HEK293 (cell line): Measurements from ENCODE around the gene RNF212.

Experiments
- CTCF ChIA-PET: fragments of 350-600 bp; formaldehyde crosslinking; extraction: SDS; loops from one replicate; lab custom pipeline; 2021; ENCODE audit warnings: antibody characterized with exemption; lab: Yijun Ruan, JAX
- POLR2A ChIA-PET: fragments of 300-600 bp; formaldehyde crosslinking; extraction: SDS; loops from one replicate; lab custom pipeline; 2020; ENCODE audit warnings: antibody characterized with exemption, inconsistent platforms; lab: Yijun Ruan, JAX
- H3K27ac ChIP-seq: fragments of 200-500 bp; sonication (Bioruptor generic); 2 replicates; pipeline ENCODE4 v1.5.1; 2014; ENCODE audit warnings: low read depth, low read length, control low read depth, inconsistent platforms; ENCODE audit errors: extremely low read depth
- H3K36me3 ChIP-seq, 2 experiments: fragments of 200-500 bp in 1 of 2; sonication (Bioruptor generic) in 1 of 2; 1 replicate in 1 of 2; 2 replicates in 1 of 2; pipeline ENCODE4 v1.5.1; 2014 to 2017; ENCODE audit warnings: inconsistent platforms in 2 of 2, low read length in 2 of 2; ENCODE audit not compliant: control insufficient read depth in 2 of 2, insufficient read depth in 1 of 2
- H3K4me1 ChIP-seq: fragments of 200-500 bp; sonication (Bioruptor generic); 2 replicates; pipeline ENCODE4 v1.5.1; 2014; ENCODE audit warnings: mild to moderate bottlenecking, low read length, inconsistent platforms; ENCODE audit not compliant: control insufficient read depth, insufficient read depth
- H3K4me3 ChIP-seq: 2 replicates; pipeline ENCODE4 v1.5.1; 2011; ENCODE audit warnings: low read depth, mild to moderate bottlenecking, control low read depth, low read length, moderate library complexity
- H3K9me3 ChIP-seq: fragments of 200-500 bp; sonication (Bioruptor generic); 2 replicates; pipeline ENCODE4 v1.5.1; 2014; ENCODE audit warnings: low read depth, low read length, inconsistent platforms; ENCODE audit not compliant: control insufficient read depth, insufficient read depth
- BCL11A ChIP-seq: fragments of 450-650 bp; formaldehyde crosslinking; IDR thresholded peaks from 2 replicates; pipeline ENCODE4 v1.5.1; 2016; ENCODE audit warnings: low read depth, missing biosample characterization, missing genetic modification characterization
- GLIS2 ChIP-seq: fragments of 450-650 bp; formaldehyde crosslinking; IDR thresholded peaks from 2 replicates; pipeline ENCODE4 v1.5.1; 2016; ENCODE audit warnings: missing biosample characterization, missing genetic modification characterization
- IKZF3 ChIP-seq: fragments of 450-650 bp; IDR thresholded peaks from 2 replicates; pipeline ENCODE4 v1.5.0; 2018; ENCODE audit warnings: missing biosample characterization, mild to moderate bottlenecking, missing genetic modification characterization, moderate library complexity
- SP3 ChIP-seq: fragments of 450-650 bp; formaldehyde crosslinking; IDR thresholded peaks from 2 replicates; pipeline ENCODE4 v1.5.1; 2016; ENCODE audit warnings: missing biosample characterization, missing genetic modification characterization
- ZBTB17 ChIP-seq: fragments of 450-650 bp; formaldehyde crosslinking; IDR thresholded peaks from 2 replicates; pipeline ENCODE4 v1.5.1; 2016; ENCODE audit warnings: missing biosample characterization, missing genetic modification characterization
- ZBTB26 ChIP-seq: fragments of 450-650 bp; formaldehyde crosslinking; optimal IDR thresholded peaks from 2 replicates; pipeline ENCODE3; 2016; ENCODE audit warnings: missing biosample characterization, mild to moderate bottlenecking, missing genetic modification characterization
- ZIC2 ChIP-seq: fragments of 450-650 bp; formaldehyde crosslinking; IDR thresholded peaks from 2 replicates; pipeline ENCODE4 v1.5.1; 2016; ENCODE audit warnings: missing biosample characterization, missing genetic modification characterization
- ZNF112 ChIP-seq: fragments of 450-650 bp; formaldehyde crosslinking; IDR thresholded peaks from 2 replicates; pipeline ENCODE4 v1.5.0; 2017; ENCODE audit warnings: missing biosample characterization, missing genetic modification characterization
- ZNF280C ChIP-seq: fragments of 450-650 bp; formaldehyde crosslinking; IDR thresholded peaks from 2 replicates; pipeline ENCODE4 v1.5.1; 2016; ENCODE audit warnings: missing biosample characterization, missing genetic modification characterization
- ZNF341 ChIP-seq: fragments of 450-650 bp; formaldehyde crosslinking; IDR thresholded peaks from 2 replicates; pipeline ENCODE4; 2016; ENCODE audit warnings: low read depth, missing biosample characterization, missing genetic modification characterization
- ZNF398 ChIP-seq: fragments of 450-650 bp; formaldehyde crosslinking; IDR thresholded peaks from 2 replicates; pipeline ENCODE4 v1.5.1; 2017; ENCODE audit warnings: missing biosample characterization, missing genetic modification characterization
- ZNF426 ChIP-seq: fragments of 450-650 bp; formaldehyde crosslinking; IDR thresholded peaks from 2 replicates; pipeline ENCODE4 v1.5.1; 2017; ENCODE audit warnings: missing biosample characterization, missing genetic modification characterization, mild to moderate bottlenecking, inconsistent platforms, moderate library complexity
- ZNF776 ChIP-seq: fragments of 450-650 bp; formaldehyde crosslinking; IDR thresholded peaks from 2 replicates; pipeline ENCODE4 v1.5.0; 2017; ENCODE audit warnings: missing biosample characterization, missing genetic modification characterization, borderline replicate concordance
- ZSCAN4 ChIP-seq: fragments of 450-650 bp; formaldehyde crosslinking; IDR thresholded peaks from 2 replicates; pipeline ENCODE4 v1.5.1; 2017; ENCODE audit warnings: missing biosample characterization, missing genetic modification characterization

The RNF212 gene

GRCh38 chr4:1041147-1041935 lies 72.0 kb downstream of the RNF212 start:
- H3K27ac ChIP-seq, result no peak overlapping the region
- TF ChIP-seq ZIC2 (tag by site-specific recombination) (peak; percentile 26; the same call in 1 of the 2 replicates), ZNF426 (tag by site-specific recombination) (no peak), IKZF3 (tag by site-specific recombination) (no peak), GLIS2 (tag by site-specific recombination) (peak; percentile 30; the same call in 1 of the 2 replicates), ZNF398 (tag by site-specific recombination) (0 out of 2 replicates have a peak, but pooled peaks have one; percentile 19), ZNF341 (tag by site-specific recombination) (peak; percentile 56; the same call in 1 of the 2 replicates), ZBTB17 (tag by site-specific recombination) (no peak), ZSCAN4 (tag by site-specific recombination) (peak; percentile 87), ZNF776 (tag by site-specific recombination) (no peak)
- TF ChIP-seq, all 188 proteins: peak for 5

GRCh38 chr4:1040344-1041146 lies 72.8 kb downstream of the RNF212 start:
- H3K36me3 ChIP-seq, result no peaks in the 10 kb centered on the region
- H3K4me3 ChIP-seq, result no peak overlapping the region
- peak; percentile 17; the same call in 1 of the 2 replicates for TF ChIP-seq ZSCAN4 (tag by site-specific recombination)
- no peak for TF ChIP-seq BCL11A (tag by site-specific recombination)
- TF ChIP-seq SP3 (tag by site-specific recombination), result no peak
- TF ChIP-seq ZNF280C (tag by site-specific recombination), result no peak
- TF ChIP-seq ZNF112, result no peak
- TF ChIP-seq ZBTB26, result peak; percentile 15
- H3K4me1 ChIP-seq, result no peaks in the 10 kb centered on the region; the same call in 1 of the 2 replicates
- CTCF ChIA-PET, result no interaction called here
- POLR2A ChIA-PET, result no interaction called here
- H3K27ac ChIP-seq, result no peak overlapping the region
- no peaks in the 10 kb centered on the region for H3K9me3 ChIP-seq

More at GRCh38 chr4:1041147-1041935, 72.0 kb downstream of the RNF212 start:
- H3K4me1 ChIP-seq, result no peaks in the 10 kb centered on the region; the same call in 1 of the 2 replicates
- no peaks in the 10 kb centered on the region for H3K9me3 ChIP-seq
- H3K4me3 ChIP-seq, result no peak overlapping the region
- CTCF ChIA-PET, result no interaction called here
- POLR2A ChIA-PET, result interaction anchor here (0.6 kb wide), 1 partner anchor 468 kb away, joined by 3 read pairs; no protein-coding TSS in a partner anchor
- H3K36me3 ChIP-seq, result no peaks in the 10 kb centered on the region
